ENCODE results near the gene LMBR1. TPM values are rescaled to one million over a fixed set of nuclear protein-coding genes. Genes with fewer than 3 reads are reported as not detected.

LMBR1 gene
- total RNA-seq, 1 donor from 2014 or later, result 37.3 TPM

- H3K9me3 Mint-ChIP-seq (ENCODE audit: low read depth), result no peaks in the 10 kb centered on the region
- H3K36me3 Mint-ChIP-seq (ENCODE audit: low read depth), result peaks cover 16% of the 10 kb centered on the region
- H3K4me1 Mint-ChIP-seq (ENCODE audit: low read depth), result no peaks in the 10 kb centered on the region
- no peak overlapping the region for H3K27ac Mint-ChIP-seq (ENCODE audit: unreplicated experiment)
- no peak for DNase-seq (ENCODE audit: low spot score)
- H3K27me3 Mint-ChIP-seq (ENCODE audit: low read depth), result no peaks in the 10 kb centered on the region
- no peak for TF ChIP-seq CTCF (IDR thresholded peaks at IDR 0.05)
- H3K4me3 Mint-ChIP-seq (ENCODE audit: unreplicated experiment), result no peak overlapping the region
Measured at GRCh38 chr7:156673902-156674301, 219.1 kb downstream of the LMBR1 start.

- no peak for DNase-seq (ENCODE audit: low spot score)
- H3K4me3 Mint-ChIP-seq (ENCODE audit: unreplicated experiment), result no peak overlapping the region
- H3K27me3 Mint-ChIP-seq (ENCODE audit: low read depth), result no peaks in the 10 kb centered on the region
- no peak overlapping the region for H3K27ac Mint-ChIP-seq (ENCODE audit: unreplicated experiment)
- peaks cover 14% of the 10 kb centered on the region for H3K36me3 Mint-ChIP-seq (ENCODE audit: low read depth)
- TF ChIP-seq CTCF (IDR thresholded peaks at IDR 0.05), result no peak
- no peaks in the 10 kb centered on the region for H3K4me1 Mint-ChIP-seq (ENCODE audit: low read depth)
- H3K9me3 Mint-ChIP-seq (ENCODE audit: low read depth), result no peaks in the 10 kb centered on the region
Measured at GRCh38 chr7:156673454-156673853, 219.5 kb downstream of the LMBR1 start.

GRCh38 chr7:156669035-156669828, 223.8 kb downstream of the LMBR1 start:
- Mint-ChIP-seq H3K4me3 (ENCODE audit: unreplicated experiment) (no peak overlapping the region), H3K4me1 (ENCODE audit: low read depth) (no peaks in the 10 kb centered on the region), H3K27me3 (ENCODE audit: low read depth) (no peaks in the 10 kb centered on the region), H3K36me3 (ENCODE audit: low read depth) (no peaks in the 10 kb centered on the region), H3K9me3 (ENCODE audit: low read depth) (no peaks in the 10 kb centered on the region), H3K27ac (ENCODE audit: unreplicated experiment) (no peak overlapping the region)
- TF ChIP-seq CTCF (IDR thresholded peaks at IDR 0.05), result no peak
- no peak for DNase-seq (ENCODE audit: low spot score)

- no peak overlapping the region for H3K4me3 Mint-ChIP-seq (ENCODE audit: unreplicated experiment)
- H3K36me3 Mint-ChIP-seq (ENCODE audit: low read depth), result no peaks in the 10 kb centered on the region
- no peak for TF ChIP-seq CTCF (IDR thresholded peaks at IDR 0.05)
- no peak overlapping the region for H3K27ac Mint-ChIP-seq (ENCODE audit: unreplicated experiment)
- H3K27me3 Mint-ChIP-seq (ENCODE audit: low read depth), result no peaks in the 10 kb centered on the region
- DNase-seq (ENCODE audit: low spot score), result no peak
- no peaks in the 10 kb centered on the region for H3K9me3 Mint-ChIP-seq (ENCODE audit: low read depth)
- no peaks in the 10 kb centered on the region for H3K4me1 Mint-ChIP-seq (ENCODE audit: low read depth)
Measured at GRCh38 chr7:156668130-156668741, 224.7 kb downstream of the LMBR1 start.

- H3K4me3 Mint-ChIP-seq (ENCODE audit: unreplicated experiment), result no peak overlapping the region
- DNase-seq (ENCODE audit: low spot score), result no peak
- H3K36me3 Mint-ChIP-seq (ENCODE audit: low read depth), result no peaks in the 10 kb centered on the region
Measured at GRCh38 chr7:156667110-156667426, 225.9 kb downstream of the LMBR1 start.

More at GRCh38 chr7:156667110-156667426, 225.9 kb downstream of the LMBR1 start:
- Mint-ChIP-seq H3K27me3 (ENCODE audit: low read depth) (no peaks in the 10 kb centered on the region), H3K4me1 (ENCODE audit: low read depth) (no peaks in the 10 kb centered on the region), H3K9me3 (ENCODE audit: low read depth) (no peaks in the 10 kb centered on the region), H3K27ac (ENCODE audit: unreplicated experiment) (no peak overlapping the region)
- TF ChIP-seq CTCF (IDR thresholded peaks at IDR 0.05), result no peak
